ENCODE measurements around the gene ARMC7.

ARMC7 gene

GRCh38 chr17:75078284-75079022 is 31.3 kb upstream of the ARMC7 start:
- DNase-seq: no peak

GRCh38 chr17:75079023-75079373 is 30.8 kb upstream of the ARMC7 start:
- DNase-seq: no peak

GRCh38 chr17:75081611-75082540 is 27.9 kb upstream of the ARMC7 start:
- DNase-seq: no peak

- DNase-seq: no peak
Observed at GRCh38 chr17:75082683-75083082, 27.1 kb upstream of the ARMC7 start.

- DNase-seq: no peak
Observed at GRCh38 chr17:75084039-75084660, 25.6 kb upstream of the ARMC7 start.

GRCh38 chr17:75086496-75087181 is 23.1 kb upstream of the ARMC7 start:
- no peak for DNase-seq

GRCh38 chr17:75087182-75087557 is 22.6 kb upstream of the ARMC7 start:
- no peak for DNase-seq

- DNase-seq: peak; percentile 91 to 93
Observed at GRCh38 chr17:75087558-75088453, 22.0 kb upstream of the ARMC7 start, which contains the start of gene SLC16A5. SLC16A5 (plus strand) TSS chr17:75087954; CDS start chr17:75093637, 5,683 bp downstream.

- DNase-seq: no peak
Observed at GRCh38 chr17:75088465-75089417, 21.0 kb upstream of the ARMC7 start.

- no peak for DNase-seq
Observed at GRCh38 chr17:75090871-75091854, 18.6 kb upstream of the ARMC7 start.

- DNase-seq: no peak
Observed at GRCh38 chr17:75091855-75092327, 17.9 kb upstream of the ARMC7 start.

GRCh38 chr17:75093548-75094158 is 16.1 kb upstream of the ARMC7 start:
- DNase-seq: no peak

GRCh38 chr17:75094871-75095399 is 14.8 kb upstream of the ARMC7 start:
- DNase-seq: no peak

GRCh38 chr17:75096082-75096625 is 13.6 kb upstream of the ARMC7 start:
- peak; percentile 75 to 77 for DNase-seq

- no peak for DNase-seq
Observed at GRCh38 chr17:75097865-75098264, 11.9 kb upstream of the ARMC7 start.

GRCh38 chr17:75098861-75099260 is 10.9 kb upstream of the ARMC7 start:
- no peak for DNase-seq

- no peak for DNase-seq
Observed at GRCh38 chr17:75099881-75100595, 9.7 kb upstream of the ARMC7 start.

All from Kasumi-1 (cell line).